Measurements from ENCODE around the gene NDUFB3. TPM values are rescaled to one million over a fixed set of nuclear protein-coding genes. Genes with fewer than 3 reads are reported as not detected.

NDUFB3 gene
- total RNA-seq, 2 donors from 2014 or later, result 82.3 to 163 TPM

DNA sequence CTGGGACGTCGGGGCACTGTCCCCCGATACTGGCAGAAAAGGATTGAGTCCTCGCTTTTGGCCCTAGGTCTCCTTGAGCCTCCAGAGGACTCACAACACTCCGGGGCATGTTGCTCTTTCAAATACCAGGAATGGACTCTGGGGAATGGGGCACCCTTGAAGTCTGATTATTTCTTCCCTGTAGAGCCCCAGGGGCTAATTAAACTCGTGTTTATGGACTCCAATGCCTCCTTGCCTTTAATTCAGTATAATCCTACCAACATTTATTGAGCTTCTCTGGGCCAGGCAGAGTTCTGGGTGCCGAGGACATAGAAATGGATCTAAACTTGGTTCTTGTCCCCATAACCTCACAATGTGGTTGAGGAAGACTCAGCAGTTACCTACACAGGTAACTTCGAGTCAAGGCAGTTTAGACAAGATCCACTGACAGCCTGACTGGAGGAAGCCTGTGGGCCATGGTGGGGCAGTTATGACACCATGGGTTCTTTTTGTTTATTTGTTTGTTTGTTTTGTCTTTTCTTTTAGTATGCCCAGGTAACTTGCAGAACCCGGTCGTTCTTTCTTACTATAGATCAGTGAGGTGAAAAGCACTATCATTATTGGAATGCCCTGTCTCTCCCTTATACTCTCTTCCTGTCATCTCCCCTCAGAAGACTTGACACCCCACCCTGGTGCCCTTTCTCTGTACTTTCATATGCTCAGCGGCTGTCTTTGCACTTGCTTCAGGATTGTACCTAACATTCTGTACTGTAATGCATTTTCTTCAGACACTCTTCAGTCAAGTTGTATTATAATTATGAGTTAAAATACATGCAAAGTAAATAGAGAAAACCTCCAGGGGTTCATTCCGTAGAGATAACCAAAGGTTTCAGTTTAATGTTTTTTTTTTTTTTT is 47.4 kb downstream of the NDUFB3 start:
- no peaks in the 10 kb centered on the region for H3K27me3 ChIP-seq (ENCODE audit: control insufficient read depth, insufficient read depth, low read length, poor library complexity, severe bottlenecking)
- Mint-ChIP-seq H3K9me3 (peaks cover 5% of the 10 kb centered on the region), H3K36me3 (ENCODE audit: low read depth) (peaks cover 23% of the 10 kb centered on the region), H3K4me1 (peaks cover 56% of the 10 kb centered on the region), H3K27me3 (ENCODE audit: insufficient read depth) (no peaks in the 10 kb centered on the region), H3K27ac (peak overlapping the region; percentile 98), H3K4me3 (peak overlapping the region; percentile 95)
- DNase-seq, result no peak
- H3K9ac ChIP-seq (ENCODE audit: extremely low read depth, low read length, poor library complexity, severe bottlenecking), result peak overlapping the region; percentile 96
- TF ChIP-seq, protein P1, sequence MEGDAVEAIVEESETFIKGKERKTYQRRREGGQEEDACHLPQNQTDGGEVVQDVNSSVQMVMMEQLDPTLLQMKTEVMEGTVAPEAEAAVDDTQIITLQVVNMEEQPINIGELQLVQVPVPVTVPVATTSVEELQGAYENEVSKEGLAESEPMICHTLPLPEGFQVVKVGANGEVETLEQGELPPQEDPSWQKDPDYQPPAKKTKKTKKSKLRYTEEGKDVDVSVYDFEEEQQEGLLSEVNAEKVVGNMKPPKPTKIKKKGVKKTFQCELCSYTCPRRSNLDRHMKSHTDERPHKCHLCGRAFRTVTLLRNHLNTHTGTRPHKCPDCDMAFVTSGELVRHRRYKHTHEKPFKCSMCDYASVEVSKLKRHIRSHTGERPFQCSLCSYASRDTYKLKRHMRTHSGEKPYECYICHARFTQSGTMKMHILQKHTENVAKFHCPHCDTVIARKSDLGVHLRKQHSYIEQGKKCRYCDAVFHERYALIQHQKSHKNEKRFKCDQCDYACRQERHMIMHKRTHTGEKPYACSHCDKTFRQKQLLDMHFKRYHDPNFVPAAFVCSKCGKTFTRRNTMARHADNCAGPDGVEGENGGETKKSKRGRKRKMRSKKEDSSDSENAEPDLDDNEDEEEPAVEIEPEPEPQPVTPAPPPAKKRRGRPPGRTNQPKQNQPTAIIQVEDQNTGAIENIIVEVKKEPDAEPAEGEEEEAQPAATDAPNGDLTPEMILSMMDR (conservative IDR thresholded peaks at IDR 0.05), result no peak
- 27 to 48% methylated on average over 9 to 12 of the region's 12 CpGs for WGBS, 2 experiments (ENCODE audit: insufficient coverage in 1 of 2, insufficient read length in 1 of 2)
- peaks cover 10% of the 10 kb centered on the region for H3K4me1 ChIP-seq (ENCODE audit: control insufficient read depth, insufficient read depth, low read length)
- peaks cover 5% of the 10 kb centered on the region for H3K9me3 ChIP-seq (ENCODE audit: control insufficient read depth, low read length)
- peak overlapping the region; percentile 95 for H3K4me3 ChIP-seq (ENCODE audit: low read length)
- H3K27ac ChIP-seq (ENCODE audit: low read depth, low read length), result no peak overlapping the region
- peaks cover 25% of the 10 kb centered on the region for H3K36me3 ChIP-seq (ENCODE audit: control insufficient read depth, insufficient read depth, low read length)

DNA sequence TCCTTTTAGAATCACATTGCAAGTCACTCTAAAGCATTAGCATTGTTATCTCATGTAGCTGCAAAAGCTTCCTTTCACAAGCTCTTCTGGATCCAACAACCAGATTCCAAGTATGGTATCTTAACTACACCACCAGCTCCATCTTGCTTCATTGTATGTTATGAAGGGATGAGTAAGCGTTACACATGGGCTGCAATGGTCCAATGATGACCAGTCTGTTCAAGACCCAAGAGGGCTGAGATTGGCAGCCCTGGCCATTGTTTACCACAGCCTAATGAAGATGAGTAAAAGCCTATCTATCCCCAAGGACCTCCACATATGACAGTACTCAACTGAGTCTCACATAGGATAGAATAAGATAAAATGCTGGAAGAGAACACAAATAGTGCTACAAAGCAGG is 50.5 kb downstream of the NDUFB3 start:
- H3K27me3 Mint-ChIP-seq (ENCODE audit: insufficient read depth), result no peaks in the 10 kb centered on the region
- Histone ChIP-seq H3K27ac (ENCODE audit: low read depth, low read length) (no peak overlapping the region), H3K4me1 (ENCODE audit: control insufficient read depth, insufficient read depth, low read length) (peaks cover 19% of the 10 kb centered on the region), H3K4me3 (ENCODE audit: low read length) (peak overlapping the region; percentile 95), H3K9ac (ENCODE audit: extremely low read depth, low read length, poor library complexity, severe bottlenecking) (no peak overlapping the region), H3K36me3 (ENCODE audit: control insufficient read depth, insufficient read depth, low read length) (peaks cover 33% of the 10 kb centered on the region), H3K27me3 (ENCODE audit: control insufficient read depth, insufficient read depth, low read length, poor library complexity, severe bottlenecking) (no peaks in the 10 kb centered on the region), H3K9me3 (ENCODE audit: control insufficient read depth, low read length) (no peaks in the 10 kb centered on the region)
- peak overlapping the region; percentile 95 for H3K4me3 Mint-ChIP-seq
- peaks cover 27% of the 10 kb centered on the region for H3K36me3 Mint-ChIP-seq (ENCODE audit: low read depth)
- H3K4me1 Mint-ChIP-seq, result peaks cover 70% of the 10 kb centered on the region
- DNase-seq, result no peak
- H3K9me3 Mint-ChIP-seq, result no peaks in the 10 kb centered on the region
- WGBS, 2 experiments (ENCODE audit: insufficient coverage in 1 of 2, insufficient read length in 1 of 2), result 100% methylated on average over 1 of the region's 1 CpG; no CpG with 5 or more reads in 1 of the 2 experiments
- TF ChIP-seq, protein P1 (conservative IDR thresholded peaks at IDR 0.05), result no peak
- H3K27ac Mint-ChIP-seq, result peak overlapping the region; percentile 32

GRCh38 chr2:201126308-201127151 is 54.7 kb downstream of the NDUFB3 start:
- DNase-seq, result peak; percentile 65
- H3K27ac ChIP-seq (ENCODE audit: low read depth, low read length), result peak overlapping the region; percentile 62
- H3K9ac ChIP-seq (ENCODE audit: extremely low read depth, low read length, poor library complexity, severe bottlenecking), result peak overlapping the region; percentile 57
- TF ChIP-seq, protein P1 (conservative IDR thresholded peaks at IDR 0.05), result no peak
- peaks cover 53% of the 10 kb centered on the region for H3K36me3 ChIP-seq (ENCODE audit: control insufficient read depth, insufficient read depth, low read length)
- 34 to 64% methylated on average over 8 to 9 of the region's 9 CpGs for WGBS, 2 experiments (ENCODE audit: insufficient coverage in 1 of 2, insufficient read length in 1 of 2)
- peaks cover 46% of the 10 kb centered on the region for H3K36me3 Mint-ChIP-seq (ENCODE audit: low read depth)
- no peaks in the 10 kb centered on the region for H3K27me3 Mint-ChIP-seq (ENCODE audit: insufficient read depth)
- H3K4me3 ChIP-seq (ENCODE audit: low read length), result peak overlapping the region; percentile 9
- H3K9me3 Mint-ChIP-seq, result no peaks in the 10 kb centered on the region
- H3K4me1 Mint-ChIP-seq, result peaks cover 85% of the 10 kb centered on the region
- peak overlapping the region; percentile 97 for H3K27ac Mint-ChIP-seq
- peak overlapping the region; percentile 53 for H3K4me3 Mint-ChIP-seq
- H3K27me3 ChIP-seq (ENCODE audit: control insufficient read depth, insufficient read depth, low read length, poor library complexity, severe bottlenecking), result no peaks in the 10 kb centered on the region
- no peaks in the 10 kb centered on the region for H3K9me3 ChIP-seq (ENCODE audit: control insufficient read depth, low read length)
- peaks cover 27% of the 10 kb centered on the region for H3K4me1 ChIP-seq (ENCODE audit: control insufficient read depth, insufficient read depth, low read length)
